GM21529 (cell line): ENCODE results near the gene KRT28.
A peak's percentile ranks its signal among the peaks of the same experiment; 100 is the strongest.
"Not testable (repeated sequence)": the region's sequence is repeated elsewhere in the genome, so short reads cannot be mapped to it uniquely, and the experiment has no call there.

Experiments
- ATAC-seq: cut with Tn5 transposase; IDR thresholded peaks from one replicate; pipeline ENCODE4 v1.9.1; 2021; ENCODE audit not compliant: unreplicated experiment

The KRT28 gene

DNA sequence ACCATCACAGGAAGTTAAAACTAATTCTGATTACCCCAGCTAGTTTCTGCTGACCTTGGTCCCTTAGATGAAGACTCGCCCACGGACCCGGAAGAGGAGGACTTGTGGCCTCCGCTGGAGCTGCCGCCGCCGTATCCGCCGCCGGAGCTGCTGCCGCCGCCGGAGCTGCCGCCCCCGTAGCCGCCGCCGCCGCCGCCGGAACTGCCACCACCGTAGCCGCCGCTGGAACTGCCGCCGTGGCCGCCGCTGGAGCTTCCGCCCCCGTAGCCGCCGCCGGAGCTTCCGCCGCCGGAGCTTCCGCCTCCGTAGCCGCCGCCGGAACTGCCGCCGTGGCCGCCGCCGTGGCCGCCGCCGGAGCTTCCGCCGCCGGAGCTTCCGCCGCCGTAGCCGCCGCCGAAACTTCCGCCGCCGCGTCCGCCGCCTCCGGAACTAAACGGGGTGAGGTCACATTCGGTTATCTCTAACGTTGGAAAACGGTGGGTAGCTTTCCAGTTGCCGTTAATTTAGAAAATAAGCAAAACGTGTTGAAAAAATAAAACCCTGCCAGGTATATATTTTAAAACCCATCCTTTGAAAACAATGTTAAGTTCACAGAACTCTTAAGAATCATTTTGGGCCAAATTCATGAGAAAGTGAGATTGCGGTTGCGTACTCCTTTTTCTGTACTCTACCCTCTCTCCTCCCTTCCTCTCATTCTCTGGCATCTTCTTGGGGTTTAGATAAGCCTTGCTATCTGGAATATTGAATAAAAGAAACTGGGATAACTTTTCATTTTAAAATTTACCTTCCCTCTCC lies 19.2 kb upstream of the KRT28 start:
- peak; percentile 60 for ATAC-seq

DNA sequence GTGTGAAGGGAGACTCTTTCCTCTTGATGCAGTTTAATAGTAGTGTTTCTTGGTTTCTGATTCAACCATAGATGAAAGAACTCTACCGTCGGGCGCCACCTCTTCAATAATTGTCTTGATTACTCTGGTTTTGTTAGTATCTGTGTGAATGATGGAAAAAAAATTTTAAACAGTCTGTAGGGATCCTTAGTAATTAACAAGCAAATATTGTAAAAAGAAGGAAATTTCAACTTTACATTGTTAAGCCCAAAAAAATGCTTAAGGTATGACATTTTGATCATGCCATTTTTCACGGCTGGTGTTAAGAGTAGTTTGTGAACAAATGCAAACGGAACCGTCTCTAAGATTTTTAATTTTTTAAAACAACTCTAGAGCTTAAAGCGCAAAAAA lies 18.6 kb upstream of the KRT28 start:
- no peak for ATAC-seq

DNA sequence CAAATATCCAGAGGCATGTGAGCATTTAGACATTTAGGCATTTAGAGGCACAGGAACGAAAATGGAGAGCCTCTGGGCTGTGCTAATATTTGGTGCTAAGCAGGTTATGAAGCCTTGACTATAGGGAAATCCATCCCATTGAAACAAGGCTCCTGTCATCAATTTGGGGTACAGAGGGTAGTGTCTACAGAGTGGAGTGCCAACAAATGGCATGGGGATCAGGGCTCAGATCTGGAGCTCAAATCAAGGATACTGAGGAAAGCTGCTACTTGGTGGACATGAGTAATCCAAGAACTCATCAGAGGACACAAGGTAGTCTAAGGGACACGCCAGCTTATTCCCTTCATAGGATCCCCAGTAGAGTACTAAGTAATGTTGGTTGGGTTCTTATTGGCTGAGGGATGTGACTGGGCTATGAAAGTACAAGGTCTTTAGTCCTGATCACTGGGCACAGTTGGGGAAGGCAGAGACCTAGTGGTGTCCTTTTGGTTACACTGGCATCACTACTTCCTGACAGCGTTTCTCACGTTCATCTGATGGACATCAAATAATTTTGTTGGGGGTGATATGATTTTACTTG lies 17.4 kb upstream of the KRT28 start:
- ATAC-seq, result no peak

DNA sequence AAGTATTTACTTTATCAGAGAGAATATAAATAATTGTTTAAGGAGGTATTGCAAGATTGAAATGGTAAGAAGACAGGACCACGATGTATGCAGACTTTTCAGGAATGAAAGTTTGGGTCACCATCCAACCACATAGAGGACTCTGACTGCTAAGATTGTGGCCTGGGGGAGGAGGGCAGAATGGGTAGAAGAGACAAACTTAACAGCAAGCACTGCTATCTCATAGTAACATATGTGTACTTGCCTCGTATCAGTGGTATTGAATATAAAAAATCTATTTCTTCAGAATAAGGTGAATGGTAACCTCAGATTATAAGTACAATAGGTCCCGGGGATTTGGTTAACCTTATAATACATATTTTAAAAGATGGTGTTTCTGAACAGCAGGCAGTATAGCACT lies 16.8 kb upstream of the KRT28 start:
- no peak for ATAC-seq

- no peak for ATAC-seq
These were observed 15.6 kb upstream of the KRT28 start for GRCh38 chr17:40815381-40815780.

- not testable (repeated sequence) for ATAC-seq
These were observed 14.9 kb upstream of the KRT28 start for GRCh38 chr17:40814657-40815056.

DNA sequence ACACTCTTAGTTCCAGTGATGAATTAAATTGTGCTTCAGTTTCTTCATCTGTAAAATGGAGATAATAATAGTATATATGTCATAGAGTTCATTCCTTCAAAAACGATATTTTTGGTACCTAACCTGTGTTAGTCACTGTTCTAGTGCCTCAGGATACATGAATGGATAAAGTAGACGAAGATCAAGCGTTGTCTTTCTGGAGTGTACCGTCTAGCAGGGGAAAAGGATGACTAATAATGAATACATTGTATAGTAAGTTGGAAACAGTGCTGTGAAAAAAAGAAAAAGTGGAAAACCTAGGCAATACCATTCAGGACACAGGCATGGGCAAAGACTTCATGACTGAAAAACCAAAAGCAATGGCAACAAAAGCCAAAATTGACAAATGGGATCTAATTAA lies 14.0 kb upstream of the KRT28 start:
- no peak for ATAC-seq

DNA sequence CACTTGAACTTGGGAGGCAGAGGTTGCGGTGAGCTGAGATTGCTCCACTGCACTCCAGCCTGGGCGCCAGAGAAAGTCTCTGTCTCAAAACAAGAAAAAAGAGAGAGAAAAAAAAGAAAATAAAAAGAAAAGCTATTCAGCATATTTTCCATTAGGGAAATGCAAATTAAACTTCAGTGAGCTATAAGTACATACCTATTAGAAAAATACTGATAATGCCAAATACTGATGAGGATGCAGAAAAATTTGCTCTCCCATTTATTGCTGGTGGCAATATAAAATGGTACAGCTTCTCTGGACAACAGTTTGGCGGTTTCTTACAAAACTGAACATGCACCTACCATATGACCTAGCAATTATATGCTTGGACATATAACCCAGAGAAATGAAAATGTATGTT lies 12.9 kb upstream of the KRT28 start:
- no peak for ATAC-seq

GRCh38 chr17:40810494-40810893 lies 10.7 kb upstream of the KRT28 start:
- ATAC-seq, result no peak

GRCh38 chr17:40809721-40810421 lies 10.1 kb upstream of the KRT28 start:
- no peak for ATAC-seq

- ATAC-seq, result no peak
These were observed 6.4 kb upstream of the KRT28 start for GRCh38 chr17:40806131-40806530.

DNA sequence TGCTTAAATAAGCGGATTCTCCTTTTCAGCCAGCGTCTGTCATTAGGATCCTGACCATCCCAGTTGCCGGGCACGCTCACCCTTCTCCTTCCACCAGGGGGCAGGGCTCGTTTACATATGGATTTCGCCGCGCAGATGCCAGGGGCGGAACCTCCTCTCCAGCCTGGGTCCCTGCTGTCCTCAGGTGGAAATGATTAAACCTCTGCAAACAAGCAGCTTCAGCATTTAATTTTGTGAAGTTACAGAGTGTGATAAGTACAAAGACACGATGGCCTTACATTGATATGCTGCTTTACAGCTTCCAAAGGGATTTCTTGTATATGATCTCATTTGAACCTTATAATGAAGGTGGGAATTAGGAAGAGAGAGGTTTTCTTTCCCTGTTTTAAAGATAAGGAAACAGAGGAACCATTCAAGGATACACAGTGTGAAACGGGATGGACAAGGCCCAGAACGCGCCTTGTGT lies 3.9 kb upstream of the KRT28 start:
- no peak for ATAC-seq

DNA sequence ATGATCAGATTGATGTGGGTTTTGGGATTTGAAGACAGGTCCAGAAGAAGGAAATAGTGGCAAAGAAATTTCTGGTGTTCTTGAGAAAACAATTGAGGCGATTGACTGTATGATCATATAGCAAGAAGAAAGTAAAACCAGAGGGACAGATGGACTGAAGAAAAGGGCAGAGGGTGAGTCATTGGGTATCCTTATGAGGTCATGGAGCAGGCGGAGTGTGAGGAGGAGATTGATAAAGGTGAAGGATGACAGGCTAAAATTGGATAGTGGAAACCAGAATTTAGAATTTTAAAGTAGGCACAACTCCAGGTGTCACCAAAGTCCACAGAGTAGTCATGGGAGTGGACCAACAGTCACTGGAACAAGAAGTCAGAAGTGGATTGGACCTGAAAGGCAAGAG lies 1.4 kb upstream of the KRT28 start:
- no peak for ATAC-seq

DNA sequence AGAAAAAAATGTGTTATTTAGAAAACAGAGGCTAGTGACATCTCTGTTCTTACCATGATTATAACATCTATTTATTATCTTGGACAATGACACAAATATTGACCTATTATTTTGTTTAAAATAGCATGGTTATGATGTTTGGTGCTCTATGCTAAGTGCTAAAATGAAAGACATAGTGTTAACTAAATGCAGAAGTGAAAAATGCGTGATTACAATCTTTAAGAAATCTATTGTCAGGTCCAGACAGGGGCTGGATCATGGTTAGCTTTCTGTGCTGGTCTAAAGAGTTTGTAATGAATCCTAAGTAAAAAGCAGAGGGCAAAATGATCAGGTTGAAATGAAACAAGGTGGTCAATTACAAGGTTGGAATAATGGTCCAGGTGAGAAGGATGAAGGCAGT lies 622 bp upstream of the KRT28 start:
- no peak for ATAC-seq

GRCh38 chr17:40796846-40797245 lies 2.9 kb downstream of the KRT28 start:
- ATAC-seq, result no peak

DNA sequence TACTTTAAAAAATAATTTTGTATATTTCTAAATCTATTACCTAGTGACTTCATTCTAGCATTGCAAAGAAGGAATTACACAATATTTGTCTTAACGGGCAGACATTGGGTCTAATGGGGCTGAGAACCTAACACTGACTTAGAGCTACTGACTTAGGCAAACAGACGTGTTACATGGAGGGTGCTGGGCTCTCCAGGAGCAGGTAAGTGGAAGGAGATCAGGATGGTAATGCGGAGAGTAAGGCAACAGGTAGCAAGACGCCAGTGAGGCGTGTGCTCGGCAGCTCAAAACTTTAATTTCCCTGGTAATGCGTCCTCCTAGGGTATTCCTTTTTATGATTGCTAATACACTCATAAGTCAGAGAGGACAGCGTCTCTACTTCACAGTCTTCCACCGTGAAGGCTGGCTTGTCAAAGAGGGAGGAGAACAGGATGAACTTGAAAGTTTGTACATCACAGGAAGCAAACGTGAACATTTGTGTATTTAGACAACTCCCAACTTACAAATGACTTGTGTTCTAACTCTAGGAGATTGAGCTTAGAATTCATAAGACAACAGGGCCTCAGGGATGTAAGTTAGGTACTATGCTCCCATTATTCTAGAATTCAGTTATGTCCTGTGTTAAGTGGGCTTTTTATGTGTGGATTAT lies 4.6 kb downstream of the KRT28 start:
- ATAC-seq, result no peak

DNA sequence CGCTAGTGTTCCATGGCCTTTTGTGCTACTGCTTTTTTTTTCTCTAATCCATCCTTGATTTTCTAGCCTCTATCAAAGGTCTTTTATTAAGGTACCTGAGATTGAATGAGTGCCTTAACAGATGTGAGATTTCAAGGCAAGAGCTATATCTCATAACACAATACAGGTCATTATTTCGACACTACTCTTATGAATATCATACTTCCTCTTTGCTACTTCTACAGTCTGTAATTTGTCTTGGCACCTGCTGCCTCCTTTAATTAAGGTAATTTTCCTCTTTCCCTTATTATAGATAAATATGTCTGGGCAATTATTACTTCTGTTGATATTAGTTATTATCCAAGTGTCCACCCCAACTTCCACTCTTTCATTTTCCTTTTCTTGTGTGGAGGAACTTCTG lies 5.3 kb downstream of the KRT28 start:
- no peak for ATAC-seq

GRCh38 chr17:40793832-40794231 lies 5.9 kb downstream of the KRT28 start:
- no peak for ATAC-seq

- ATAC-seq, result no peak
These were observed 7.8 kb downstream of the KRT28 start for GRCh38 chr17:40791787-40792436.

- no peak for ATAC-seq
These were observed 8.6 kb downstream of the KRT28 start for GRCh38 chr17:40791111-40791510.

GRCh38 chr17:40782450-40782849 lies 17.3 kb downstream of the KRT28 start, which contains the start of gene KRT27:
KRT27 (minus strand) TSS chr17:40782550; CDS start chr17:40782493, 57 bp downstream.
- no peak for ATAC-seq
